H9 (cell line): Measurements from ENCODE around the gene TTC7B. TPM values are rescaled to one million over a fixed set of nuclear protein-coding genes. Genes with fewer than 3 reads are reported as not detected.

Experiments used
- DNase-seq: peaks from one replicate; pipeline ENCODE4 v3.0.0-alpha.2; 2017
- H2AFZ ChIP-seq: one replicate; pipeline ENCODE4 v1.6.1; 2013; ENCODE audit warnings: mild to moderate bottlenecking, low read length, control low read depth, moderate library complexity
- H2AK5ac ChIP-seq: 2 replicates; pipeline ENCODE4 v1.6.1; 2013; ENCODE audit warnings: low read length, control low read depth, mixed read lengths; ENCODE audit not compliant: insufficient read length
- H2BK120ac ChIP-seq: one replicate; pipeline ENCODE4 v1.6.1; 2013; ENCODE audit warnings: low read depth, mild to moderate bottlenecking, low read length, control low read depth, inconsistent platforms; ENCODE audit not compliant: poor library complexity, severe bottlenecking
- H2BK12ac ChIP-seq: 2 replicates; pipeline ENCODE4 v1.6.1; 2013; ENCODE audit warnings: low read length, control low read depth, mixed read lengths, low read depth; ENCODE audit not compliant: insufficient read length
- H2BK15ac ChIP-seq: 2 replicates; pipeline ENCODE4 v1.6.1; 2013; ENCODE audit warnings: low read depth, low read length, control low read depth
- H2BK20ac ChIP-seq: one replicate; pipeline ENCODE4 v1.6.1; 2013; ENCODE audit warnings: low read depth, mild to moderate bottlenecking, low read length, control low read depth, inconsistent platforms; ENCODE audit not compliant: poor library complexity, severe bottlenecking
- H2BK5ac ChIP-seq: 2 replicates; pipeline ENCODE4 v1.6.1; 2013; ENCODE audit warnings: low read length, control low read depth, mixed read lengths; ENCODE audit not compliant: insufficient read length
- H3K14ac ChIP-seq: 2 replicates; pipeline ENCODE4 v1.6.1; 2013; ENCODE audit warnings: low read length, control low read depth; ENCODE audit not compliant: insufficient read depth
- H3K18ac ChIP-seq: 2 replicates; pipeline ENCODE4 v1.6.1; 2013; ENCODE audit warnings: low read depth, mild to moderate bottlenecking, mixed read lengths, low read length, control low read depth; ENCODE audit not compliant: insufficient read length
- H3K23ac ChIP-seq: 2 replicates; pipeline ENCODE4 v1.6.1; 2013; ENCODE audit warnings: low read length, control low read depth, mixed read lengths, low read depth; ENCODE audit not compliant: insufficient read length
- H3K23me2 ChIP-seq: 2 replicates; pipeline ENCODE4 v1.6.1; 2013; ENCODE audit warnings: low read depth, mild to moderate bottlenecking, mixed read lengths, low read length, control low read depth; ENCODE audit not compliant: insufficient read length, poor library complexity, severe bottlenecking
- H3K27ac ChIP-seq: 2 replicates; pipeline ENCODE4 v1.5.1; 2013; ENCODE audit warnings: low read length, control low read depth, mixed read lengths, low read depth; ENCODE audit not compliant: insufficient read length
- H3K27me3 ChIP-seq: 2 replicates; pipeline ENCODE4 v1.6.1; 2013; ENCODE audit warnings: low read length, control low read depth, inconsistent platforms; ENCODE audit not compliant: insufficient read depth
- H3K4ac ChIP-seq: 2 replicates; pipeline ENCODE4 v1.6.1; 2013; ENCODE audit warnings: low read depth, mild to moderate bottlenecking, control low read depth, inconsistent platforms, low read length, moderate library complexity
- H3K4me1 ChIP-seq: 2 replicates; pipeline ENCODE4 v1.6.1; 2013; ENCODE audit warnings: low read length, control low read depth, inconsistent platforms; ENCODE audit not compliant: insufficient read depth
- H3K4me2 ChIP-seq: 2 replicates; pipeline ENCODE4 v1.6.1; 2013; ENCODE audit warnings: low read length, control low read depth, mixed read lengths; ENCODE audit not compliant: insufficient read length, insufficient read depth
- H3K56ac ChIP-seq: 2 replicates; pipeline ENCODE4 v1.6.1; 2013; ENCODE audit warnings: low read depth, mild to moderate bottlenecking, mixed read lengths, low read length, control low read depth; ENCODE audit not compliant: insufficient read length
- H3K79me1 ChIP-seq: 2 replicates; pipeline ENCODE4 v1.6.1; 2013; ENCODE audit warnings: low read depth, mild to moderate bottlenecking, moderate library complexity, low read length, control low read depth, inconsistent platforms; ENCODE audit not compliant: insufficient read depth, poor library complexity, severe bottlenecking
- H3K79me2 ChIP-seq: 2 replicates; pipeline ENCODE4 v1.6.1; 2013; ENCODE audit warnings: low read length, control low read depth, inconsistent platforms; ENCODE audit not compliant: insufficient read depth
- H3K9ac ChIP-seq: 2 replicates; pipeline ENCODE4 v1.6.1; 2013; ENCODE audit warnings: low read length, control low read depth, mixed read lengths; ENCODE audit not compliant: insufficient read length; ENCODE audit errors: extremely low read depth
- H3K9me3 ChIP-seq: one replicate; pipeline ENCODE4 v1.6.1; 2013; ENCODE audit warnings: low read depth, low read length, inconsistent platforms; ENCODE audit not compliant: control insufficient read depth
- H3T11ph ChIP-seq: one replicate; pipeline ENCODE4 v1.6.1; 2013; ENCODE audit warnings: mild to moderate bottlenecking, low read length, control low read depth, inconsistent platforms
- H4K20me1 ChIP-seq: one replicate; pipeline ENCODE4 v1.6.1; 2013; ENCODE audit not compliant: control insufficient read depth, insufficient read length, insufficient read depth
- H4K5ac ChIP-seq: 2 replicates; pipeline ENCODE4 v1.6.1; 2013; ENCODE audit warnings: low read depth, mild to moderate bottlenecking, mixed read lengths, low read length, control low read depth; ENCODE audit not compliant: insufficient read length
- H4K8ac ChIP-seq: replicated peaks from 2 replicates; pipeline ENCODE4 v1.6.1; 2013; ENCODE audit warnings: low read length, control low read depth, mixed read lengths, low read depth; ENCODE audit not compliant: insufficient read length
- H4K91ac ChIP-seq: 2 replicates; pipeline ENCODE4 v1.6.1; 2013; ENCODE audit warnings: low read depth, mild to moderate bottlenecking, moderate library complexity, mixed read lengths, low read length, control low read depth; ENCODE audit not compliant: insufficient read length
- H3K27ac Mint-ChIP-seq, 3 experiments: 2 replicates in 2 of 3; 3 replicates in 1 of 3; pipeline ENCODE4 v1.8.0; 2020 to 2021; ENCODE audit warnings: mixed read lengths in 3 of 3, mild to moderate bottlenecking in 1 of 3, moderate library complexity in 1 of 3
- H3K27me3 Mint-ChIP-seq: 2 replicates; pipeline ENCODE4 v1.8.0; 2021; ENCODE audit warnings: low read depth, mild to moderate bottlenecking, moderate library complexity, mixed read lengths
- H3K36me3 Mint-ChIP-seq, 3 experiments: 2 replicates in 2 of 3; 3 replicates in 1 of 3; pipeline ENCODE4 v1.8.0; 2020 to 2021; ENCODE audit warnings: low read depth in 3 of 3, mixed read lengths in 3 of 3; ENCODE audit not compliant: insufficient read depth in 1 of 3
- H3K4me1 Mint-ChIP-seq, 2 experiments: 2 replicates each; pipeline ENCODE4 v1.8.0; 2020; ENCODE audit warnings: mixed read lengths in 2 of 2
- H3K4me3 Mint-ChIP-seq, 2 experiments: 2 replicates in 1 of 2; 3 replicates in 1 of 2; pipeline ENCODE4 v1.8.0; 2020 to 2021; ENCODE audit warnings: mild to moderate bottlenecking in 2 of 2, mixed read lengths in 2 of 2, moderate library complexity in 1 of 2
- H3K9me3 Mint-ChIP-seq, 2 experiments: 2 replicates in 1 of 2; 3 replicates in 1 of 2; pipeline ENCODE4 v1.8.0; 2020; ENCODE audit warnings: mild to moderate bottlenecking in 2 of 2, mixed read lengths in 2 of 2, moderate library complexity in 1 of 2
- WGBS: extraction: QIAGEN DNeasy Blood & Tissue Kit; methylation state at CpG from one replicate; pipeline ENCODE4 v1.1.7; 2013; ENCODE audit warnings: missing lambda C conversion rate, low lambda C conversion rate, mixed read lengths; ENCODE audit not compliant: insufficient read length; ENCODE audit errors: extremely low coverage; 5-methylcytosine and 5-hydroxymethylcytosine counted together
- total RNA-seq: library from RNA; stranded (reverse); gene quantifications from 2 replicates; pipeline ENCODE4 v1.2.1, GENCODE V29; 2021
- TF ChIP-seq, protein P1 (sequence below): fragments of 200-600 bp; sonication (generic); conservative IDR thresholded peaks from 3 replicates; pipeline ENCODE4 v1.8.0; 2021; ENCODE audit warnings: antibody characterized with exemption, mild to moderate bottlenecking

Gene TTC7B
- total RNA-seq, 1 experiment from 2014 or later: 33.7 TPM

GRCh38 chr14:90695997-90696660, 120.1 kb downstream of the TTC7B start:
- Histone ChIP-seq H3K14ac (no peak overlapping the region), H3K79me1 (no peaks in the 10 kb centered on the region), H3K4ac (no peak overlapping the region), H3K23ac (no peak overlapping the region), H4K8ac (no peak overlapping the region), H3K56ac (no peak overlapping the region), H2BK20ac (no peak overlapping the region), H3K18ac (no peak overlapping the region), H4K91ac (no peak overlapping the region), H2BK15ac (no peak overlapping the region), H3K27ac (no peak overlapping the region), H3K27me3 (no peaks in the 10 kb centered on the region), H3T11ph (no peak overlapping the region), H3K4me2 (no peak overlapping the region), H3K23me2 (no peaks in the 10 kb centered on the region), H4K5ac (no peak overlapping the region), H2AK5ac (no peak overlapping the region), H3K9ac (no peak overlapping the region), H3K79me2 (no peaks in the 10 kb centered on the region), H2AFZ (no peak overlapping the region), H2BK12ac (no peak overlapping the region), H2BK120ac (no peak overlapping the region), H3K9me3 (no peaks in the 10 kb centered on the region), H2BK5ac (no peak overlapping the region), H4K20me1 (no peaks in the 10 kb centered on the region), H3K4me1 (no peaks in the 10 kb centered on the region)
- Mint-ChIP-seq H3K27ac (peak overlapping the region in 1 of 3 experiments; percentile 76; a peak in 3 of 7 replicates), H3K36me3 (no peaks in the 10 kb centered on the region; a peak in 1 of 7 replicates), H3K27me3 (no peaks in the 10 kb centered on the region), H3K4me1 (peaks cover 8 to 16% of the 10 kb centered on the region in 2 experiments), H3K4me3 (no peak overlapping the region), H3K9me3 (no peaks in the 10 kb centered on the region)
- TF ChIP-seq, protein P1, sequence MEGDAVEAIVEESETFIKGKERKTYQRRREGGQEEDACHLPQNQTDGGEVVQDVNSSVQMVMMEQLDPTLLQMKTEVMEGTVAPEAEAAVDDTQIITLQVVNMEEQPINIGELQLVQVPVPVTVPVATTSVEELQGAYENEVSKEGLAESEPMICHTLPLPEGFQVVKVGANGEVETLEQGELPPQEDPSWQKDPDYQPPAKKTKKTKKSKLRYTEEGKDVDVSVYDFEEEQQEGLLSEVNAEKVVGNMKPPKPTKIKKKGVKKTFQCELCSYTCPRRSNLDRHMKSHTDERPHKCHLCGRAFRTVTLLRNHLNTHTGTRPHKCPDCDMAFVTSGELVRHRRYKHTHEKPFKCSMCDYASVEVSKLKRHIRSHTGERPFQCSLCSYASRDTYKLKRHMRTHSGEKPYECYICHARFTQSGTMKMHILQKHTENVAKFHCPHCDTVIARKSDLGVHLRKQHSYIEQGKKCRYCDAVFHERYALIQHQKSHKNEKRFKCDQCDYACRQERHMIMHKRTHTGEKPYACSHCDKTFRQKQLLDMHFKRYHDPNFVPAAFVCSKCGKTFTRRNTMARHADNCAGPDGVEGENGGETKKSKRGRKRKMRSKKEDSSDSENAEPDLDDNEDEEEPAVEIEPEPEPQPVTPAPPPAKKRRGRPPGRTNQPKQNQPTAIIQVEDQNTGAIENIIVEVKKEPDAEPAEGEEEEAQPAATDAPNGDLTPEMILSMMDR: no peak
- DNase-seq: no peak
- no CpG with 5 or more reads among the region's 12 CpGs for WGBS
